Kidney epithelial cell (primary cell): ENCODE results near the gene GLT1D1. TPM values are rescaled to one million over a fixed set of nuclear protein-coding genes. Genes with fewer than 3 reads are reported as not detected.

Experiments used
- DNase-seq: peaks from one replicate; pipeline ENCODE4 v3.0.0-alpha.2; 2010; ENCODE audit warnings: low read depth
- H3K27me3 ChIP-seq: 2 replicates; pipeline ENCODE4 v1.6.0; 2011; ENCODE audit warnings: low read length; ENCODE audit not compliant: control insufficient read depth, insufficient read depth
- H3K36me3 ChIP-seq: 2 replicates; pipeline ENCODE4 v1.5.1; 2011; ENCODE audit warnings: low read length; ENCODE audit not compliant: control insufficient read depth, insufficient read depth
- H3K4me3 ChIP-seq: 2 replicates; pipeline ENCODE4 v1.5.1; 2011; ENCODE audit warnings: low read depth, mild to moderate bottlenecking, control low read depth, low read length
- total RNA-seq: library from RNA; depleted of rRNA; stranded (reverse); fragments of >200 nt; gene quantifications from 2 replicates; pipeline ENCODE4 v1.2.3, GENCODE V29; 2015
- TF ChIP-seq, protein P1 (sequence below): IDR thresholded peaks from 2 replicates; pipeline ENCODE4 v1.5.1; 2011; ENCODE audit warnings: mild to moderate bottlenecking, moderate library complexity, low read length, control low read depth, inconsistent platforms; ENCODE audit not compliant: insufficient read depth, poor library complexity, severe bottlenecking

Gene GLT1D1
- total RNA-seq, 1 donor from 2014 or later, result 1.7 TPM

DNA sequence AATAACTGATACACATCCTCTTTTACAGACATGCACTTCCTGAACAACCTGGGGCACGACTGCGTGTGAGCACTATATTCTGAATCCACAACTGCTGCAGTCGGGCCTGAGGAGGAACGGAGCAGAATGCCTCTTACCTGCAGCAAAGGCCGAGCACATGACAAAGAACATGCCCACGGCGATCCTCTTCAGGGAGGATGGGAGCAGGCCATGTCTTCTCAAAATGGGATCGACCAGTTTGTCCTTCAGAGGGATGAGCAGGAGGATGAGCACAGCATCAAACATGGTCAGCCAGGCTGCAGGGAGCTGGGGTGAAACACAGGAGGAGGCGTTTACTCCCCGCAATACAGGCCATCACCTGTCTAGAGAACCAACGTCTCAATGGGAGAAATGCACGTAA is 44.6 kb upstream of the GLT1D1 start:
- Histone ChIP-seq H3K36me3 (peaks cover 6% of the 10 kb centered on the region), H3K4me3 (no peak overlapping the region), H3K27me3 (no peaks in the 10 kb centered on the region)
- TF ChIP-seq, protein P1, sequence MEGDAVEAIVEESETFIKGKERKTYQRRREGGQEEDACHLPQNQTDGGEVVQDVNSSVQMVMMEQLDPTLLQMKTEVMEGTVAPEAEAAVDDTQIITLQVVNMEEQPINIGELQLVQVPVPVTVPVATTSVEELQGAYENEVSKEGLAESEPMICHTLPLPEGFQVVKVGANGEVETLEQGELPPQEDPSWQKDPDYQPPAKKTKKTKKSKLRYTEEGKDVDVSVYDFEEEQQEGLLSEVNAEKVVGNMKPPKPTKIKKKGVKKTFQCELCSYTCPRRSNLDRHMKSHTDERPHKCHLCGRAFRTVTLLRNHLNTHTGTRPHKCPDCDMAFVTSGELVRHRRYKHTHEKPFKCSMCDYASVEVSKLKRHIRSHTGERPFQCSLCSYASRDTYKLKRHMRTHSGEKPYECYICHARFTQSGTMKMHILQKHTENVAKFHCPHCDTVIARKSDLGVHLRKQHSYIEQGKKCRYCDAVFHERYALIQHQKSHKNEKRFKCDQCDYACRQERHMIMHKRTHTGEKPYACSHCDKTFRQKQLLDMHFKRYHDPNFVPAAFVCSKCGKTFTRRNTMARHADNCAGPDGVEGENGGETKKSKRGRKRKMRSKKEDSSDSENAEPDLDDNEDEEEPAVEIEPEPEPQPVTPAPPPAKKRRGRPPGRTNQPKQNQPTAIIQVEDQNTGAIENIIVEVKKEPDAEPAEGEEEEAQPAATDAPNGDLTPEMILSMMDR, result no peak
- DNase-seq, result no peak

DNA sequence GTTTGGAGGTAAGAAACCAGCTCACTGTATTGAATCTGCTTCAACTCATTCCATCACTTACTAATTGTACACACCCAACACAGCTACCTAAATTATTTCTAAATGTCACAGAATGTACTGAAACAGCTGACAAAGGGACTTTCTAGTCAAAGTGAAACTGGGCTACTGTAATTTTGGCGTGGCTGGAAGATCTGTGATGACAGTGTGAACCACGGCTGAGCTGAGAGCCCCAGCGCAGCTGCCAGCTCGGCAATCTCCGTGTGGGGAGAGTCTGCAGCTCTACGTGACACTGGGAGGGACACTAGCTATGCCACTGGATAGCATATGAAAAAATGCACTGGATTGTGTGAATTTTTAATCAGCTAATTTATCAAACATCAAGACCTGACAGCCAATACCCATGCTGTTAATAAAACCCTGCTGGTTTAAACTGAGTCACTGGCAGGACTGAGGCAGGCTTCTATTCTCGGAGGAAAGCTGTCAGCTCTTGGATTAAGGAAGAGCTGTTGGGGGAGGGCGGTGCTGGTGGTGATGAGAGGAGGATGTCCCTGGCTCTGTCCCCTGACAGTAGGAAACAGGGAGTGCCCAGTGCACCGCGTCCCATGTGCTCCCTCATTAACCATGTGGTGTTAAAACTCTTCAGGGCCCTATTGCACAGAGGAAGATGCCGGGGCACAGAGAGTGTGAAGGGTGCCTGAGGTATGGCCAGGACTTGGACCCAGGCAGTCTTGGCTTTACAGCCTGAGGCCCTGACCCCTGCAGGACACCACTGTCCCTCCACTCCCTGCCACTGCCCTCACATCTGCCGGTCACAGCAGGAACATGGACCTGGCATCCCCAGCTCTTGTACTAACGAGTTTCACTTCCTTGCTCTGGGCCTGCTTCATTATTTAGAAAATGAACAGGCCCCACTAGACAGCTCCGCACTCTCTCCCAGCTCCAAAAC is 42.8 kb upstream of the GLT1D1 start:
- Histone ChIP-seq H3K27me3 (no peaks in the 10 kb centered on the region), H3K4me3 (no peak overlapping the region), H3K36me3 (peaks cover 8% of the 10 kb centered on the region)
- DNase-seq, result no peak
- TF ChIP-seq, protein P1, result no peak

DNA sequence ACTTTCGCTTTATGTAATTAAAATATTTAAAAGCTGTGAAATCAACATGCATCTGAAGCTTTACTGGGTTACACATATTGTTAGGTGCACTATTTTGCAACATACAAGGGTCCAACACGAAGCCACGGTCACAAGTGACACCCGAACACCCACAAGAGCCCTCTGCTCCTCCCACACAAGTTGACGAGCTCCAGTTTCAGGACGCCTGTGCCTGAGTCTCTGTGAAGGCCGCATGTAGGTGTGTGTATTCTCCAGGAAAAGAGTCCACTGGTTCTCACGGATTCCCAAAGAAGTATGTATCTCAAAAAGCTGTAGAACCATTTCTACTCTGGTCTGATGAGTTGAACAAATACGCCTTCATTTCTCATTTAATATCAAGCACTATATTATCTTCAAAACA is 41.5 kb upstream of the GLT1D1 start:
- TF ChIP-seq, protein P1, result no peak
- no peak for DNase-seq
- no peaks in the 10 kb centered on the region for H3K27me3 ChIP-seq
- H3K4me3 ChIP-seq, result no peak overlapping the region
- H3K36me3 ChIP-seq, result peaks cover 8% of the 10 kb centered on the region

GRCh38 chr12:128813392-128813791 is 39.9 kb upstream of the GLT1D1 start:
- H3K27me3 ChIP-seq, result no peaks in the 10 kb centered on the region
- no peak for DNase-seq
- TF ChIP-seq, protein P1, result no peak
- no peak overlapping the region for H3K4me3 ChIP-seq
- H3K36me3 ChIP-seq, result peaks cover 7% of the 10 kb centered on the region

- H3K27me3 ChIP-seq, result no peaks in the 10 kb centered on the region
- TF ChIP-seq, protein P1, result no peak
- DNase-seq, result no peak
- no peak overlapping the region for H3K4me3 ChIP-seq
- peaks cover 4% of the 10 kb centered on the region for H3K36me3 ChIP-seq
Measured at GRCh38 chr12:128813883-128814282, 39.4 kb upstream of the GLT1D1 start.
